Adrenal gland (tissue), 5 donors: ENCODE measurements around the gene NR3C1.

ENCODE experiments used
- POLR2A ChIP-seq, 2 donors: fragments of 450-650 bp; IDR thresholded peaks; one replicate each; pipeline ENCODE4 v1.6.1; 2017; ENCODE audit warnings: antibody characterized with exemption in 2 of 2, mild to moderate bottlenecking in 2 of 2, moderate library complexity in 1 of 2
- TF ChIP-seq, protein P1 (sequence below), 6 experiments: fragments of 450-650 bp in 4 of 6; fragments of 200-600 bp in 2 of 6; sonication (generic) in 1 of 6; IDR thresholded peaks; 1 replicate in 5 of 6; 2 replicates in 1 of 6; pipeline versions ENCODE4 v1.5.1 to v1.8.0; 2016 to 2021; ENCODE audit warnings: antibody characterized with exemption in 6 of 6, mild to moderate bottlenecking in 2 of 6, moderate library complexity in 1 of 6
- donor health status: DM: no; HTN: no; CAD: no.

DNA sequence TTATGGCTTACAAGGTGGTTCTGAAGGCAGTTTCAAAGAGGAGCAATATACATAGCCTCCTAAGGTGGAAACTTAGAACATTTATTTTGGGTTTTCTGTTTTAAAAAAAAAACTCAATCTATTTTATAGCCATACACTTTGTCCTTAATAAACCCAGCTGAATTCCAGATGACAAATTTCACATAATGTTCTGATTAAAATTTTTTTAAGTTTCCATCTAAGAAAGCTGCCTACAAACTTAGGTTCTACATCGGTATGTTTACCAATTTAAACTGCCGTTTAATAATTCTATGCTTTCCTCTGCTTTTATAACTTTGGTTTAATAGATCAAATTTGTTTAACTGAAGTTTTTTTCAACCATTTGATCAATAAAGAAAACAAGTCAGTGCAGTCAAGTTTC lies 12.5 kb downstream of the NR3C1 start:
- TF ChIP-seq, protein P1, sequence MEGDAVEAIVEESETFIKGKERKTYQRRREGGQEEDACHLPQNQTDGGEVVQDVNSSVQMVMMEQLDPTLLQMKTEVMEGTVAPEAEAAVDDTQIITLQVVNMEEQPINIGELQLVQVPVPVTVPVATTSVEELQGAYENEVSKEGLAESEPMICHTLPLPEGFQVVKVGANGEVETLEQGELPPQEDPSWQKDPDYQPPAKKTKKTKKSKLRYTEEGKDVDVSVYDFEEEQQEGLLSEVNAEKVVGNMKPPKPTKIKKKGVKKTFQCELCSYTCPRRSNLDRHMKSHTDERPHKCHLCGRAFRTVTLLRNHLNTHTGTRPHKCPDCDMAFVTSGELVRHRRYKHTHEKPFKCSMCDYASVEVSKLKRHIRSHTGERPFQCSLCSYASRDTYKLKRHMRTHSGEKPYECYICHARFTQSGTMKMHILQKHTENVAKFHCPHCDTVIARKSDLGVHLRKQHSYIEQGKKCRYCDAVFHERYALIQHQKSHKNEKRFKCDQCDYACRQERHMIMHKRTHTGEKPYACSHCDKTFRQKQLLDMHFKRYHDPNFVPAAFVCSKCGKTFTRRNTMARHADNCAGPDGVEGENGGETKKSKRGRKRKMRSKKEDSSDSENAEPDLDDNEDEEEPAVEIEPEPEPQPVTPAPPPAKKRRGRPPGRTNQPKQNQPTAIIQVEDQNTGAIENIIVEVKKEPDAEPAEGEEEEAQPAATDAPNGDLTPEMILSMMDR (IDR thresholded peaks at IDR 0.05): no peak
- no peak for TF ChIP-seq POLR2A (IDR thresholded peaks at IDR 0.05)
